ENCODE data around the gene CFAP97D1.
A peak's percentile ranks its signal among the peaks of the same experiment; 100 is the strongest.
"Not testable (repeated sequence)": the region's sequence is repeated elsewhere in the genome, so short reads cannot be mapped to it uniquely, and the experiment has no call there.

Gene CFAP97D1

DNA sequence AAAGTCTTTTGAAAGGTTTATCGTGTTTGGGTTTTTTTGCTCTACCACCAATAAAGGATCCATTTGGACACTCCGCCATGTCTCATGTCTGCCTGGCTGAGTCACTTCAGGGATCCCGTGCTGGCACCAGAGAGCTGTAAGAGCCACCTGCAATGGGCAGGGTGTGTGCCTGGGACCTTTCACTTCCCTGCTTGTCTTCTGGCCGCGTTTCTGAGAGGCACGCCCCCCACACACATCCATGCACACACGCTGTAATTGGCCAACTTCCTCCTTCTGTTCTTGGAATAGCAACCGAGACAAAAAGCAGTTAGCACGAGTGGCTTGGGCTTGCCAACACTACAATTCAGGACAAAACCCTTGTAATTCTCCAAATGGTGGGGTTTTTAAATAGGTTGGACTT, 11.9 kb upstream of the CFAP97D1 start:
- no peak for DNase-seq (ENCODE audit: low spot score)

DNA sequence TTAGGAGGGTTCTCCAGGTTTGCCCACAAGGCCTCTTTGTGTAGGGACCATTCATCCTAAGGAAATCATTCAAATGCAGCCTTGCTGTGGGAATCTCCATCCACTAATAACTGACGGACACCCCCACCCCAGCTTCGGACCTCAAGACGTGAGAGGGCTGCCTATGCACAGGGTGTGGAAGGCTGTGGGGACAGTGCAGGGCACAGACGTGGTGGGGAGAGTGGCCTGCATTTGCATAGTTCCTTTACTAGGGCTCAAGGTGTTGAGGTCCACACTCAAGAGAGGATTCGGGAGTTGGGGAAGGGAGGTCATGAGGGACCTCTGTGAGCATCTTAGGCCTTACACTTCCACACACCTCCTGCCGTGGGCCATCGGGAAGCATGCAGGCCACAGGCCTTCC, 11.3 kb upstream of the CFAP97D1 start:
- DNase-seq (ENCODE audit: low spot score), result no peak

DNA sequence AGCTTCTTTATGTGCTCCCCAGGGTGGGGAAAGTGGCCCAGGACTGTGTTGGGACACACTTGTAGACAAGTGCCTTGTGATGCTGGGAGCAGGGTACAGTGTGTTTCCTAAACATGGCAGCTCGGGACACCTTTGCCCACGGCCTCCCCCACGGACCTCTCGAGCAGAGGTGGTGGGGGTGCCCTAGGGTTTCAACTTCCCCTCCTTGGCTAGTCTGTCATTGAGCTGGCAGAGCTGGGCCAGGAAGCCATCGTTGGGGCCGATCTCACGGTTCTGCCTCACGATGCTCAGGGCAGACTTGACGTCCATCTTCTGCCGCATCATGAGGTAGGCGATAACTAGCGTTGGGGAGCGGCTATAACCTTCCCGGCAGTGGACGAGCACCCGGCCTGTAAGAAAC, 10.8 kb upstream of the CFAP97D1 start:
- no peak for DNase-seq (ENCODE audit: low spot score)

DNA sequence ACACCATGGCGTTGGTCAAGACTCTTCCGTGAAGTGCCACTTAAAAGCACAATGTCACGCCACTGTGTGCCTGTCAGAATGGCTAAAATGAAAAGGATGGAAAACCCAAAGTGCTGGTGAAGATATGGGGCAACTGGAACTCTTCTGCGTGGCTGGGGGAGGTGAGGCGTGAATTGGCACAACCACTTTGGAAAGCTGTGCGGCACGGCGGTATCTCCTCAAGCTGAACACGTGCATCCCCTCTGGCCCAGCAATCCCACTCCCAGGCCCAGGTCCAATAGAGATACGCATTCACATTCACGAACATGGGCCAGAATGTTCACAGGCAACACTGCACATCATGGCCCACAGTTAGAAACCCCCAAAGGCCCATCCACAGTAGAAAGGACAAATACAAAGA, 10.4 kb upstream of the CFAP97D1 start:
- DNase-seq (ENCODE audit: low spot score), result no peak

DNA sequence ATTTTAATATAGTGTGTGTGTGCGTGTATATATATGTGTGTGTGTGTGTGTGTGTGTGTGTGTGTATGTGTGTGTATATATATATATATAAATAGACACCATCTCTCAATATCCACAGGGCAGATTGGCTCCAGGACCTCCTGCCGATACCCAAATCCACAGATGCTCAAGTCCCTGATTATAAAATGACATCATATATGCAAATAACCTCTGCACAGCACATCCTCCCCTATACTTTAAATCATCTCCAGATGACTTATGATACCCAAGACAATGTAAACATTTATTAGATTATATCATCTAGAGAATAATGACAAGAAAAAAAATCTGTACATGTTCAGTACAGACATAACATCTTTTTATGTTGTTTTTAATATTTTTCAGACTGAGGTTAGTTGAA, 9.3 kb upstream of the CFAP97D1 start:
- DNase-seq (ENCODE audit: low spot score), result no peak

DNA sequence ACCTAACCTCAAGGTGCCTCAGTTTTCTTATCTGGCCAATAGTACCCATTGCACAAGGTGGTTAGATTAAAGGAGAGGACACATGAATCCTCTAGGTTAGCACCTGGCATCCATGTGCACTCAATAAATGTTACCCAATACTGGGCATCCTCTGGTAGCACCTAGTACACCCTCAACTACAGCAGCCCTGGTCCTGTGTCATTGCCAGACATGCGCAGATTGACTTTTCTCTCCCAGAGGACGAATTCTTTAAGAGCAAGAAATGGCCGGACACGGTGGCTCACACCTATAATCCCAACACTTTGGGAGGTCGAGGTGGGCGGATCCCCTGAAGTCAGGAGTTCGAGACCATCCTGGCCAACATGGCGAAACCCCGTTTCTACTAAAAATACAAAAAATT, 8.8 kb upstream of the CFAP97D1 start:
- no peak for DNase-seq (ENCODE audit: low spot score)

DNA sequence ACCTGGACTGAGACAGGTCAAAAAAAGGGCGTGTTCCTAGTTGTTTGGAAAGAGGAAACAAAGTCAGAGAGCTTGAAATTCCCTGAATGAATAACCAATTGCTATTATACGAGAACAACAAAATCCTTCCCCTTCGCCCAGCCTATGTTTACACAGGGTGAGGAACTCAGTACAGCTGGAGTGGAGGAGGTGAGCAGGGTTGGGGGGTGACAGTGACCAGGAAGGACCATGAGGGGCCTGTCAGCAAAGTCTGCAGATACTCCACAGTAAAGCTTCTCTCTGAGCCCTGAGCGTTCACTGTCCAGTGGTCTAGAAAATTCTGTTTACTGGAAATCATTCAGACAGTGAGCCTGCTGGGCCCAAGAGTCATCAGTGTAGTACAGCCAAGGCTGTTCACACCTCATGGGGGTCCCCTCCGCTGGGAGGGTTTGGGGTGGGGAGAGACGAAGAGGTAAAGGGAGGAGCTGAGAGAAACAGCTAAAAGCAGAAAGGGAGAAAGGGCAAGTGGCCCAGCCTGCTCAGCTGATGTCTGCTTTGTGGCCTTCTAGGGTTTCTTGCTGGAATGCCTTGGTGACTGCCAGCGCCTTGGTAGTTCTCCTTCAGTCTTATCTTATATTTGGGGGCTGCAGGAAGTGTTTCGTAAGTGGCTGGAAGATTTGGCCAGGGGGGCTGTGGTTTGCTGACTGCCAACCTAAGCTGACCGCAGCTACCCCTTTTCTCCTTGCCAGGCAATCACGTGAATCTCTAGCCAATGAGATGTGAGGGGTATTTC, 7.2 kb upstream of the CFAP97D1 start:
- no peak for DNase-seq (ENCODE audit: low spot score)

DNA sequence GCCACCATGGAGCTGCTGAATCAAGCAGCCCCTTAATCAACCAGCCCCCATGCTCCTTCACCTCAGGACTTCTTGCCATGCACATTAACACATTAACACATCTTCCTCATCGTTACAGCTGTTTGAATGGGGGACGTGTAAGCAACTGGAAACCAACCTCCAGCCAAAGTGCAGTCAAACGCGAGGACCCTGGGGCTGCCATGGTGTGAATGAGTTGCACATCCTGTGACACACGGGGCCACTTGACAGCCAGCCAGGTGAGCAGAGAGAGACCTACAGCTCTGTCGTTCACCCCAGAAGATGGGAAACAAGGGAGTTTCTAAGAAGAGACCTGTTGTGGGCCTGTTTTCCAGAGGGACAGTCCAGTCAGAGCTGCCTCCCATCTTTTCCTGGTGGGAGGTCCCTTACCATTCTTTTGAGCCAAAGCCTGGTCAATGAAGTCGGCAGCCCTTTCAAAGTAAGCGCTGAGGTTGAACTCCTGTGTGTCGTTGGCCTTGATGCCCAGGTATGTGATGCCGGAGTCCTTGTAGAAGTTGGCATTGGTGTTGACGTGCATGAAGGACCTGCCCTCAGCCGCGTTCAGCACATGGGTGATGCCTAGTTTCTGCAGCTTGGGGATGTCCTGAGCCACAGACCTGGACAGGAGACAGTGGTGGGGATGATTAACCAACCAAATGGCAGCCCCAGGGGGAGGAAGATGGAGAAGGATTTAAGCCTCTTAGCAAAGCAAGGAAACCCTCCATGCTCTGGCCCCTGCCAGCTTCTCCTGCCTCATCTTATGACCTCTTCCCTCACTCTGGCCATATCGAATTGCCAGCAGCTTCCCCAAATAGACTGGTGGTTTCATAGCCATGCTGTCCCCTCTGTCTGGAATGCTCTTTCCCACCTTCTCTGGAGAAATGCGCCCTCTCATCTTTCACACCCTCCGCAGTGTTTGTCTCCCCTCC, 5.7 kb upstream of the CFAP97D1 start:
- no peak for DNase-seq (ENCODE audit: low spot score)

DNA sequence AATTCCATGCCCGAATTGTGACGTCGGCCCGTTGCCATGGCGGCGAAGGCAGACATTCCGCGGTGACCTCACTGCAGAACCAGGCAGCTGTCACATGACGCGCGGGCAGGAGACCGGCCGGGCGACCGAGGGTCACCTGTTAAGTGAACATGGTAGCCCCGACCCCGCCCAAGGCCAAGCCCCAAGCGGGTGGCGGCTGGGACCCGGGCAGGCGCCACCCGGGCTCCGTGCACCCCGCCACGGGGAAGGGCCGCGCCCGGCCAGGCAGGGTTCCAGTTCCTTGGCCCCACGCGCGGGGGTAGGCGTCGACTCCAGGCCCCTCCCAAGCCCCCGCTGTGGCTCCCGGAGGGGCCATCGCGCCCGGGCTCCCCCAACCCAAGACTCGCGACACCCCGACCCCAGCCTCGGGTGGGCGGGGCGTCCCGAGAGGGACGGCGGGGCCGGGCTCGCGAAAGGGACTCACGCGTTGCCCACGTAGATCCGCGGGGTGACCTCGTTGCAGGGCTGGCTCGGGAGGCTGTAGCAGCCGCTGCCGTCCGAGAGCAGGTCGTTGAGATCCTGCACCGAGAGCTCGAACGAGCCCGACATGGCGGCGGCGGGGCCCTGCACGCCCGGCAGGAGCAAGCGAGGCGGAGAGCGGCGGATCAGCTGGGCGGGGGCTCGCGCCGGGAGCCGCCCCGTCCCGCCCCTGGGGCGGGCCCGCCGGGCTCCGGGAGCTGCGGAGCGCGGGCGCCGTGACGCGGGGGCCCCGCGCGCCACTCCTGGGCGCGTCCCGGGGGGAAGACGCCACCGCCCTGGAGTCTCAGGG, 1.7 kb upstream of the CFAP97D1 start, which contains the start of gene DUSP3:
DUSP3 (minus strand) TSS at position 641 of the 808 bp plus-strand sequence; CDS start at position 588, 53 bp downstream.
- DNase-seq (ENCODE audit: low spot score), result peak; percentile 99

DNA sequence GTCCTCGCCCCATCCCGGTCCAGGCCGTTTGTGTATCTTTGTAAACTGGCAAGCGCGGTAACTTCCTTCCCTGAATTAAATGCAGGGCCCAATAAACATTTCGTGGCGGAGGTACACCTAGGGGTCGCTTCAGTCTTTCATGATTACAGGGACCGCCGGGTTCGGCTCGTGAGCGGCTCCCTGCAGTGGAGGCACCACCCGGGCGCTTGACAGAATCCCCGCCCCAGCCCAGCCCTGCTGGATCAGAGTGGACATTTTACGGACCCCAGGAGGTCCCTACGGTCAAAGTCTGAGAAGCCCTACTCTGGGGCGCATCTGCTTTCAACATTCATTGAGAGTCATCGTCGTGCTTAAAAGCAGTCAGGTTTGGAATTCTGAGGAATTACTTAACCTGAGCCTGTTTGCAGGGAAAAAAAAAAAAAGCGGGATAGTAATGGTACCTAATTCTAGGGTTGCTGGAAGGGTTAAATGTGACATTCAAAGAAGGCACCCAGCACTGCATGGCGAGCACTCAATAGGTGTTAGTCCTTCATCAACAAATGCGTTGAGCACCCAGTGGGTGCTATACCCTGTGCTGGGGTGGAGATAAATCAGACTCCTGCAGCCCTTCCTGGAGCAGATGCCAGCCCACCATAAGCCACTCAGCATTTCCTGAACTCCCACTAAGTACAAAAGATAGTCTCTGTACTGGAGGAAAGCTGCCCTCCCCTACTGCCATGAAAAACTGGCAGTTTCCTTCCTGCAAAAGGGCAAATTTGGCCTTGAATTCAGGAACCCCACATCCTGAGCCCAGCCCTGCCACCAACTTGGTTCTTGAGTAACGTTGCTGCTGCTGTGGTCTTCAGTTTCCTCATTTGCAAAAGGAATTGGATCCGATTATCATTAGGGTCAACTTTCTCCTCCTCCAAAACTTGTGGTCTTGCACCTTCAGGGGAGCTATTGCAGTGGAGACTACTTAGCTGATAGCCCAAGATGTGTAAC, 800 bp upstream of the CFAP97D1 start:
- DNase-seq (ENCODE audit: low spot score), result peak; percentile 36

DNA sequence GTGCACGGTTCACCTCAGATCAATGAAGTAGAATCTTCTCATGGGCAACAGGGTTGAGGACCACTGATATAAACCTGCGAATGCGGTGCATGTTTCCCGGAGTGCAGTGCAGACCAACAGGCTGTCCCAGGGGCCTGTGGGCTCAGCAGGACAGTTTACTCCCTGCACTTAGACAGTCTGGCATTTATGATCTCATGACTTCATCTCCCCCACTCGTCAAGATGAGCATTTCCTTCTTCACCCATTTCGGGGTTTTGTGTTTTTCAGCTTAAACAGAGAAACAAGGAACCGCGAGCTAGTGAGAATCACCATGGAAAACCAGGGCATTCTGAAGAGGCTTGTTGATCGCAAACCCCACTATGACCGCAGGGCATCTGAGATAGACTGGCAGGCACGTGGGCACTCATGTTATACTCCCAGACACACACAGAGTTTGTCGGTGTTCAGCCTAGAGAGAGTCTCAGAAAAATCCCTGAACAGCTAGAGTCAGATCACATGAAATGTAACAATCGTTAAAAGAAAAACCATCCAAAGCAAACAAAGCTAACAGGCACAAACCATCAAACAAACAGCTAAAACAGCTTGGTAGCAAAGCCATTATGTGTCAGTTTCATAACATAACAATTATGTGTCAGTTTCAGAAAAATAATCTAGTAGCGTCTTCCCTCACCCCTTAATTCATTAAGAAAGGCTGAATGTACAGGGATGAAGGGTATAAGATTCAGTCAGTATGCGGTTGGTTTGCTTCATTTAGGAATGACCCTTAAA, 2.9 kb downstream of the CFAP97D1 start:
- no peak for DNase-seq (ENCODE audit: low spot score)

DNA sequence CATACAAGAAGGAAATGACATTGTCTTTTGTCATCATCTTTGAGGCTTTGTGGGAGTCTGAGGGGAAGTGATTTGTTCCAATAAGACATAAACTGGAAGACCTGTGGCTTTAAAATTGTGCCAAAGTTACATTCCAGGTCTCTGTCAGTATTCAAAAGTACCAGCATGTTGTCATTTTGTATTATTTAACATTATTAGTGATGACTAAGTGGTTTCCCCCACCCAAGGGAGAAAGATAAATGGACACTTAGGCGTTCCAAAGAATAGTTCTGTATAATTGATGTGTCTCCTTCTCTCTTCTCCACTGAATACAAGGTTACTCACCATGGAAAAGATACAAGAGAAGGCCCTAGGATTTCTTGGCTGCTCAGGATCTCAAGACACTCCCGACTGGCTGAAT, 3.8 kb downstream of the CFAP97D1 start:
- no peak for DNase-seq (ENCODE audit: low spot score)

DNA sequence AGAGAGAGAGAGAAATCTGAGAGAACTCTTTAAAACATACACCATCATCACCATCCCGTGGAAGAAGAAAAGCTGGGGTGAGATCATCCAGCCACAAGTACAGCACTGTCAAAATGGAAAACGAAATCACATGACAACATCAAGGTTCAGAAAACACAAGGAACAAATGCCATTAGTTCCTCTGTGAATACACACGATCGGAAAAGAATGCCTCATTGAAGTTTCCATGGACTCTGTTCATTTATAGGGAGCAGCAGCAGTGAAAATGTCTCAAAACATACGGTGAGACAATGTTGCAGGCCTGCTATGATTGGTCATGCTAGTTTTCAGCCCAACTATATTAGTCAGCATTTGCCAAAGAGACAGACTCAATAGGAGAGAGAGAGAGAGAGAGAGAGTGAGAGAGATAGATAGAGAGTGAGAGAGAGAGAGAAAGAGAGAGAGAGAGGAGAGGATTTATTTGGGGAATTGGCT, 4.4 kb downstream of the CFAP97D1 start:
- DNase-seq (ENCODE audit: low spot score), result no peak

DNA sequence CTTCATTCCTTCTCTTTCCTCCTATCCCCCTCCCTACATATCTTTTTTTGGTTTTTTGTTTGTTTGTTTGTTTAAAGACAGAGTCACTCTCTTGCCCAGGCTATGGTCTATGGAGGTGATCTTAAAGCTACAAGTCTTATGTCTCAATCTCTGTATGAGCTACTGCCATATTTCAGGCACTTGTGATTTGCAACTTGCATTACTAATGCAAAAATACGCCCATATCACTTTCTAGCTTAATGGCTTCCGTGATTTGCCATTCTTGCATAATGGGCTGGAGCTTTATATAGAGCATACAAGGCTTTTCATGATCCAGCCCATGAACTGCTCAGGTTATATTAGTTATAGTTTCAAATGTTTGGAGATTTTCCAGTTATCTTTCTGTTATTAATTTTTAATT, 7.5 kb downstream of the CFAP97D1 start:
- DNase-seq (ENCODE audit: low spot score), result no peak

DNA sequence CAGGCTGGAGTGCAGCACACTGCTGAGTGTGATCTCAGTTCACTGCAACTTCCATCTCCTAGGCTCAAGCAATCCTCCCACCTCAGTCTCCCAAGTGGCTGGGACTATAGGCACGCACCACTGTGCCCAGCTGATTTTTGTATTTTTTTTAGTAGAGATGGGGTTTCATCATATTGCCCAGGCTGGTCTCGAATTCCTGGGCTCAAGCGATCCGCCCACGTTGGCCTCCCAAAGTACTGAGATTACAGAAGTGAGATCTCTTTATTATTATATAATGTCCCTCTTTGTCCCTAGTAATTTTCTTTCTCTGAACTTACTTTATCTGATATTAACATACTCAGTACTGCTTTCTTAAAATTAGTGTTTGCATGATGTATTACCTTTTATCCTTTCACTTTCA, 8.3 kb downstream of the CFAP97D1 start:
- DNase-seq (ENCODE audit: low spot score), result no peak

DNA sequence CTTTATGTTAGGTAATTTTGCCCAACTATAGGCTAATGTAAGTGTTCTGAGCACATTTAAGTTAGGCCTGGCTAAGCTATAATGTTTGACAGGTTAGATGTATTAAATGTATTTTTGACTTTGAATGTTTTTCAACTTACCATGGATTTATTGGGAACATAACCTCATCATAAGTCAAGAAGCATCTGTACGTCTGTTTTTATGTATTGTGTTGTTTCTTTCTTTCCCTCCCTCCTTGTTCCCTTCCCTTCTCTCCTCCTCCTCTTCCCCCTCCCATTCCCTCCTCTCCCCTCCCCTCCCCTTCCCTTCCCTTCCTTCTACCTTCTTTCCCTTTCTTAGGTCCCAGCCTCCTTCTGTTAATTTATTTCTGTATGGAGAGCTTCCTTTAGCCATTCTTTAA, 9.2 kb downstream of the CFAP97D1 start:
- DNase-seq (ENCODE audit: low spot score), result no peak

DNA sequence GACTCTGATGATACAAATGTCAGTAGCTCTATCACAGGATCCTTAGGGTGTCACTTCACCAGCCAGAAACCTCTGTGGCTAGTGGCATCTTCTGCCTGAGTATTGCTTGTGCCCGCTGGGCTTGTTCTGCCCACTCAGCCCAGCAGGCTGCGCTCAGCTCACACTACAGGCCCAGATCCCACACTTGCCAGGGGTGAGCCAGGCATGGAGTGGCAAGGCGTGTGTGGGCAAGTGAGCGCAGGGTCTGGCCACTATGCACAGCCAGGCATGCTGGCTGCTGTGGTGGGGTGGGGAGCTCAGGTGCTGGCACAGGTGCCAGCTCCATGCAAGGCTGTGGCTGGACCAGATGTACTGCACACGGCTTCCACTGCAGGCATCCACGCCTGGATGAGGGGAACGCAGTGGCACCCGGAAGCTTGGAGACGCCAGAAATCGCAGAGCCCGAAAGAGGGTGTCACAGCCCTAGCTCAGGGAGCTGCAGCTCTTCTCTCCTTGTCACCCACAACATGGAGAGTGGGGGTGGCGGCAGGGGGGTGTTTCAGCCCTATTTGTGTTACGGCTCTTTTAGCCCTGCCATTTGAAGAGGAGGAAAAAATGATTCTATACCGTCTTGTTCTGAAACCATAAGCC, 10.2 kb downstream of the CFAP97D1 start:
- DNase-seq (ENCODE audit: low spot score), result no peak

DNA sequence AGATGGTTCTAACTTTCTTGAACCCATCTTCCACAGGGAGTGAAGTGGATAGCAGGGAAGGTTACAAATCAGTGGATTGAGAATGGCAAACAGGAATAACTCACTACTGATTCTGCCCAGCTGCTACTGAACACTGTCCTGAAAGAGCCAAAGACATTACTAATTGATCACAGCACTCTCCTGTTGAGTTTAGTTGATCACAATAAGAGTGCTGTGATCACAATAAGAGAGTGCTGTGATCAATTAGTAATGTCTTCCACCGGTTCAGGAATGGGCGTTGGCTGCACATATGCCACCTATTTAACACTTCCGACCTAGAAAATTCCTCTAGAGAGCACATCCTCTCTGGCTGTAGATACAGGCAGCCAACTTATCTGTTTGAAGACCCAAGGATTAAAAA, 11.4 kb downstream of the CFAP97D1 start:
- DNase-seq (ENCODE audit: low spot score), result peak; percentile 78

DNA sequence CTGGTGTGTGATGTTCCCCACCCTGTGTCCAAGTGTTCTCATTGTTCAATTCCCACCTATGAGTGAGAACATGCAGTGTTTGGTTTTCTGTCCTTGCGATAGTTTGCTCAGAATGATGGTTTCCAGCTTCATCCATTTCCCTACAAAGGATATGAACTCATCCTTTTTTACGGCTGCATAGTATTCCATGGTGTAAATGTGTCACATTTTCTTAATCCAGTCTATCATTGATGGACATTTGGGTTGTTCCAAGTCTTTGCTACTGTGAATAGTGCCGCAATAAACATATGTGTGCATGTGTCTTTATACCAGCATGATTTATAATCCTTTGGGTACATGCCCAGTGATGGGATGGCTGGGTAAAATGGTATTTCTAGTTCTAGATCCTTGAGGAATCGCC, 12.4 kb downstream of the CFAP97D1 start:
- not testable (repeated sequence) for DNase-seq (ENCODE audit: low spot score)

DNA sequence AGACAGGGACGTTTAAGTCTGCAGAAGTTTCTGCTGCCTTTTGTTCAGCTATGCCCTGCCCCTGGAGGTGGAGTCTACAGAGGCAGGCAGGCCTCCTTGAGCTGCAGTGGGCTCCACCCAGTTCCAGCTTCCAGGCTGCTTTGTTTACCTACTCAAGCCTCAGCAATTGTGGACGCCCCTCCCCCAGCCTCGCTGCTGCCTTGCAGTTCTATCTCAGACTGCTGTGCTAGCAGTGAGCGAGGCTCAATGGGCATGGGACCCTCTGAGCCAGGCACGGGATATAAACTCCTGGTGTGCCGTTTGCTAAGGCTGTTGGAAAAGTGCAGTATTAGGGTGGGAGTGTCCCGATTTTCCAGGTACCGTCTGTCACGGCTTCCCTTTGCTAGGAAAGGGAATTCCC, 17.8 kb downstream of the CFAP97D1 start:
- not testable (repeated sequence) for DNase-seq (ENCODE audit: low spot score)

Data from D341Med (cell line).